PC-9 (cell line): ENCODE results near the gene NOPCHAP1. TPM values are rescaled to one million over a fixed set of nuclear protein-coding genes. Genes with fewer than 3 reads are reported as not detected.

Experiments
- BruUV-seq: library from RNA; stranded (reverse); fragments of 400-500 nt; replicated peaks from 2 replicates; lab custom pipeline; 2021; lab: Mats Ljungman, UMichigan
- CTCF ChIA-PET: fragments of 300-600 bp; sonication (Branson Sonifier 250); formaldehyde crosslinking; loops from one replicate; lab custom pipeline; 2022; ENCODE audit warnings: antibody characterized with exemption; lab: Charles Lee
- POLR2A ChIA-PET: fragments of 300-600 bp; sonication (Branson Sonifier 250); formaldehyde crosslinking; loops from one replicate; lab custom pipeline; 2022; ENCODE audit warnings: antibody characterized with exemption; ENCODE audit not compliant: unreplicated experiment; lab: Charles Lee
- DNase-seq, 2 experiments: peaks; one replicate each; pipeline versions ENCODE4 v3.0.0 to v3.0.0-alpha.2; 2015 to 2022; ENCODE audit warnings: mixed read lengths in 1 of 2
- H2AFZ ChIP-seq: fragments of 200-600 bp; sonication (generic); 2 replicates; pipeline ENCODE4 v1.8.1; 2017; ENCODE audit warnings: antibody characterized with exemption
- H3F3A ChIP-seq: fragments of 200-600 bp; sonication (generic); 2 replicates; pipeline ENCODE4 v1.8.1; 2017; ENCODE audit warnings: antibody characterized with exemption, mild to moderate bottlenecking, low read depth; ENCODE audit not compliant: insufficient read depth
- H3K27ac ChIP-seq: fragments of 200-600 bp; sonication (generic); 2 replicates; pipeline ENCODE4 v1.6.1; 2016; ENCODE audit warnings: mixed run types
- H3K27me3 ChIP-seq: fragments of 200-600 bp; sonication (generic); 2 replicates; pipeline ENCODE4 v1.6.1; 2016; ENCODE audit warnings: low read depth, mixed run types; ENCODE audit not compliant: insufficient read depth
- H3K36me3 ChIP-seq: fragments of 200-600 bp; sonication (generic); 2 replicates; pipeline ENCODE4 v1.6.1; 2016; ENCODE audit warnings: low read depth, mixed run types
- H3K4me1 ChIP-seq: fragments of 200-600 bp; sonication (generic); replicated peaks from 2 replicates; pipeline ENCODE4 v1.6.1; 2016; ENCODE audit warnings: mixed run types; ENCODE audit not compliant: insufficient read depth
- H3K4me2 ChIP-seq: fragments of 200-600 bp; sonication (generic); 2 replicates; pipeline ENCODE4 v1.6.1; 2017; ENCODE audit warnings: mixed run types
- H3K4me3 ChIP-seq: fragments of 200-600 bp; sonication (generic); 2 replicates; pipeline ENCODE4 v1.6.1; 2016; ENCODE audit warnings: mixed run types
- H3K79me2 ChIP-seq: fragments of 200-600 bp; sonication (generic); 2 replicates; pipeline ENCODE4 v1.6.1; 2017; ENCODE audit warnings: low read depth, mixed run types
- H3K9me2 ChIP-seq: fragments of 200-600 bp; sonication (generic); 2 replicates; pipeline ENCODE4 v1.8.1; 2017; ENCODE audit warnings: mild to moderate bottlenecking; ENCODE audit not compliant: insufficient read depth
- H3K9me3 ChIP-seq: fragments of 200-600 bp; sonication (generic); 2 replicates; pipeline ENCODE4 v1.8.1; 2016; ENCODE audit warnings: low read depth; ENCODE audit not compliant: insufficient read depth
- H4K20me1 ChIP-seq: fragments of 200-600 bp; sonication (generic); 2 replicates; pipeline ENCODE4 v1.8.1; 2017; ENCODE audit not compliant: insufficient read depth
- CTCF ChIP-seq: fragments of 200-600 bp; sonication (generic); conservative IDR thresholded peaks from 2 replicates; pipeline ENCODE4 v1.6.1; 2017; ENCODE audit warnings: mixed run types, antibody characterized with exemption, mild to moderate bottlenecking, moderate library complexity
- EZH2 ChIP-seq: fragments of 200-600 bp; sonication (generic); IDR thresholded peaks from 2 replicates; pipeline ENCODE4 v1.8.0; 2017; ENCODE audit warnings: antibody characterized with exemption, low read depth
- intact Hi-C: fragments of 100-400 bp; cut with micrococcal nuclease; formaldehyde crosslinking; loops from one replicate; pipeline ENCODE4 v1.10.0; 2022; ENCODE audit not compliant: unreplicated experiment
- total RNA-seq: library from RNA; stranded (reverse); gene quantifications from 2 replicates; pipeline ENCODE4 v1.2.3, GENCODE V29; 2021

NOPCHAP1 gene
- total RNA-seq, 1 experiment from 2014 or later = 20.1 TPM

GRCh38 chr12:105032703-105033357 lies 46.7 kb downstream of the NOPCHAP1 start:
- H3F3A ChIP-seq = peaks cover 6% of the 10 kb centered on the region; the same call in 1 of the 2 replicates
- intact Hi-C loops = no loop called here
- DNase-seq = no peak
- ChIA-PET POLR2A (no interaction called here), CTCF (no interaction called here)
- no peaks in the 10 kb centered on the region for H3K9me2 ChIP-seq
- peaks cover 13% of the 10 kb centered on the region for H3K4me1 ChIP-seq
- H2AFZ ChIP-seq = no peak overlapping the region
- BruUV-seq = no TSS peak
- no peaks in the 10 kb centered on the region for H4K20me1 ChIP-seq
- H3K4me3 ChIP-seq = no peak overlapping the region
- no peaks in the 10 kb centered on the region for H3K27me3 ChIP-seq
- TF ChIP-seq EZH2 (no peak), CTCF (no peak)
- H3K79me2 ChIP-seq = no peaks in the 10 kb centered on the region
- H3K36me3 ChIP-seq = no peaks in the 10 kb centered on the region
- no peaks in the 10 kb centered on the region for H3K9me3 ChIP-seq
- no peak overlapping the region for H3K4me2 ChIP-seq
- H3K27ac ChIP-seq = no peak overlapping the region

GRCh38 chr12:105033851-105034250 lies 47.7 kb downstream of the NOPCHAP1 start:
- Histone ChIP-seq H3K36me3 (no peaks in the 10 kb centered on the region), H4K20me1 (no peaks in the 10 kb centered on the region), H3F3A (peaks cover 6% of the 10 kb centered on the region; the same call in 1 of the 2 replicates), H2AFZ (no peak overlapping the region), H3K4me1 (peaks cover 13% of the 10 kb centered on the region), H3K27me3 (no peaks in the 10 kb centered on the region), H3K4me3 (no peak overlapping the region), H3K27ac (no peak overlapping the region), H3K4me2 (no peak overlapping the region), H3K9me3 (no peaks in the 10 kb centered on the region), H3K9me2 (no peaks in the 10 kb centered on the region), H3K79me2 (no peaks in the 10 kb centered on the region)
- ChIA-PET CTCF (no interaction called here), POLR2A (no interaction called here)
- intact Hi-C loops = no loop called here
- TF ChIP-seq EZH2 (no peak), CTCF (no peak)
- DNase-seq = no peak
- BruUV-seq = no TSS peak

Other genes starting within 250 kb of the NOPCHAP1 start
- gene SLC41A2, start 28.0 kb upstream of the NOPCHAP1 start, total RNA-seq = 12.7 and 14.8 TPM in 2 replicates
- gene ALDH1L2, start 98.1 kb downstream of the NOPCHAP1 start, total RNA-seq = 2.2 and 5.0 TPM in 2 replicates
- gene WASHC4, start 121.4 kb downstream of the NOPCHAP1 start, total RNA-seq = 25.5 and 28.7 TPM in 2 replicates
- gene APPL2, start 249.9 kb downstream of the NOPCHAP1 start, total RNA-seq = 24.3 and 24.6 TPM in 2 replicates